IMR-90 (cell line): Measurements from ENCODE around the gene G6PC2. TPM values are rescaled to one million over a fixed set of nuclear protein-coding genes. Genes with fewer than 3 reads are reported as not detected.

Experiments used
- ATAC-seq: fragments of 200-7000 bp; cut with Tn5 transposase; 2 replicates; pipeline ENCODE4 v1.9.1; 2020; ENCODE audit warnings: low read depth, mild to moderate bottlenecking, moderate library complexity
- BruUV-seq: library from RNA; stranded (reverse); fragments of 400-500 nt; replicated peaks from 2 replicates; lab custom pipeline; 2021; lab: Mats Ljungman, UMichigan
- CTCF ChIA-PET: fragments of 300-600 bp; formaldehyde crosslinking; extraction: SDS; loops from one replicate; lab custom pipeline; 2021; ENCODE audit warnings: antibody characterized with exemption; lab: Yijun Ruan, JAX
- POLR2A ChIA-PET: fragments of 300-600 bp; sonication (Branson Sonifier 250); formaldehyde crosslinking; loops from one replicate; lab custom pipeline; 2022; ENCODE audit warnings: antibody characterized with exemption; ENCODE audit not compliant: unreplicated experiment; lab: Charles Lee
- DNase-seq: peaks from one replicate; pipeline ENCODE4 v3.0.0; 2013
- H2AFZ ChIP-seq: replicated peaks from 2 replicates; pipeline ENCODE3; 2013; ENCODE audit warnings: low read length, mild to moderate bottlenecking; ENCODE audit not compliant: poor library complexity
- H2AK5ac ChIP-seq: 2 replicates; pipeline ENCODE4 v1.6.1; 2013; ENCODE audit warnings: low read depth, low read length, inconsistent platforms
- H2AK9ac ChIP-seq: replicated peaks from 2 replicates; pipeline ENCODE3; 2013; ENCODE audit warnings: mild to moderate bottlenecking, low read depth, low read length, moderate library complexity; ENCODE audit not compliant: poor library complexity
- H2BK120ac ChIP-seq: 2 replicates; pipeline ENCODE4 v1.6.1; 2013; ENCODE audit warnings: low read depth, low read length, inconsistent platforms
- H2BK15ac ChIP-seq: 3 replicates; pipeline ENCODE4 v1.6.1; 2013; ENCODE audit warnings: low read depth, low read length, inconsistent platforms
- H2BK20ac ChIP-seq: 2 replicates; pipeline ENCODE4 v1.6.1; 2013; ENCODE audit warnings: low read depth, mild to moderate bottlenecking, inconsistent platforms, low read length, moderate library complexity
- H2BK5ac ChIP-seq: 2 replicates; pipeline ENCODE4 v1.6.1; 2013; ENCODE audit warnings: mild to moderate bottlenecking, low read depth, low read length, inconsistent platforms; ENCODE audit not compliant: poor library complexity, severe bottlenecking
- H3K14ac ChIP-seq: replicated peaks from 2 replicates; pipeline ENCODE4 v1.6.1; 2013; ENCODE audit warnings: low read depth, low read length, inconsistent platforms
- H3K18ac ChIP-seq: 2 replicates; pipeline ENCODE4 v1.6.1; 2013; ENCODE audit warnings: low read depth, low read length, control low read depth
- H3K23ac ChIP-seq: 2 replicates; pipeline ENCODE4 v1.6.1; 2013; ENCODE audit warnings: low read depth, low read length, inconsistent platforms
- H3K27ac ChIP-seq: 2 replicates; pipeline ENCODE4 v1.5.1; 2013; ENCODE audit warnings: mild to moderate bottlenecking, control low read depth, low read length; ENCODE audit not compliant: insufficient read depth
- H3K27me3 ChIP-seq: 2 replicates; pipeline ENCODE4 v1.6.1; 2013; ENCODE audit warnings: low read length; ENCODE audit not compliant: control insufficient read depth, insufficient read depth
- H3K36me3 ChIP-seq: 2 replicates; pipeline ENCODE4 v1.6.1; 2013; ENCODE audit warnings: low read length, mixed read lengths; ENCODE audit not compliant: control insufficient read depth, insufficient read depth
- H3K4ac ChIP-seq: 2 replicates; pipeline ENCODE4 v1.6.1; 2013; ENCODE audit warnings: low read depth, low read length, inconsistent platforms
- H3K4me1 ChIP-seq: 2 replicates; pipeline ENCODE4 v1.6.1; 2013; ENCODE audit warnings: low read length, mixed read lengths; ENCODE audit not compliant: control insufficient read depth, insufficient read depth
- H3K4me2 ChIP-seq: 2 replicates; pipeline ENCODE4 v1.6.1; 2013; ENCODE audit warnings: low read depth, mild to moderate bottlenecking, control low read depth, low read length, moderate library complexity
- H3K4me3 ChIP-seq: 2 replicates; pipeline ENCODE4 v1.5.1; 2013; ENCODE audit warnings: low read depth, mild to moderate bottlenecking, control low read depth, low read length, moderate library complexity; ENCODE audit not compliant: insufficient read depth
- H3K56ac ChIP-seq: 2 replicates; pipeline ENCODE4 v1.6.1; 2013; ENCODE audit warnings: low read length, inconsistent platforms; ENCODE audit not compliant: insufficient read depth; ENCODE audit errors: extremely low read depth
- H3K79me1 ChIP-seq, 2 experiments: 2 replicates each; pipeline ENCODE4 v1.6.1; 2013; ENCODE audit warnings: low read length in 2 of 2, inconsistent platforms in 1 of 2, low read depth in 1 of 2
- H3K9ac ChIP-seq: 2 replicates; pipeline ENCODE4 v1.6.1; 2013; ENCODE audit warnings: low read depth, low read length, control low read depth
- H3K9me1 ChIP-seq: 2 replicates; pipeline ENCODE4 v1.6.1; 2013; ENCODE audit warnings: low read length, inconsistent platforms; ENCODE audit not compliant: insufficient read depth
- H3K9me3 ChIP-seq: 2 replicates; pipeline ENCODE4 v1.6.1; 2013; ENCODE audit warnings: low read length; ENCODE audit not compliant: control insufficient read depth, insufficient read depth
- H4K20me1 ChIP-seq: 2 replicates; pipeline ENCODE4 v1.6.1; 2013; ENCODE audit warnings: low read length, inconsistent platforms; ENCODE audit not compliant: insufficient read depth
- H4K5ac ChIP-seq: 2 replicates; pipeline ENCODE4 v1.6.1; 2013; ENCODE audit warnings: mild to moderate bottlenecking, low read depth, low read length, control low read depth
- H4K8ac ChIP-seq, 2 experiments: 2 replicates each; pipeline ENCODE4 v1.6.1; 2013; ENCODE audit warnings: low read depth in 2 of 2, low read length in 2 of 2, control low read depth in 1 of 2, inconsistent platforms in 1 of 2
- H4K91ac ChIP-seq: 2 replicates; pipeline ENCODE4 v1.6.1; 2013; ENCODE audit warnings: low read depth, low read length, inconsistent platforms; ENCODE audit not compliant: insufficient read depth
- CEBPB ChIP-seq: IDR thresholded peaks from 2 replicates; pipeline ENCODE4 v1.6.1; 2012; ENCODE audit warnings: low read depth, low read length, improper control_type of control experiment
- CTCF ChIP-seq: conservative IDR thresholded peaks from 2 replicates; pipeline ENCODE4 v1.5.1; 2012; ENCODE audit warnings: mild to moderate bottlenecking, low read depth, low read length, improper control_type of control experiment
- ELK1 ChIP-seq: fragments of 150-350 bp; IDR thresholded peaks from 2 replicates; pipeline ENCODE4 v1.6.1; 2016; ENCODE audit warnings: low read depth, mild to moderate bottlenecking, low read length, moderate library complexity, borderline replicate concordance
- NFE2L2 ChIP-seq: fragments of 150-350 bp; IDR thresholded peaks from 2 replicates; pipeline ENCODE4 v1.6.1; 2016; ENCODE audit warnings: low read depth, mild to moderate bottlenecking, low read length
- RAD21 ChIP-seq: IDR thresholded peaks from 2 replicates; pipeline ENCODE4 v1.6.1; 2012; ENCODE audit warnings: low read length, improper control_type of control experiment
- SMC3 ChIP-seq: fragments of 150-350 bp; IDR thresholded peaks from 2 replicates; pipeline ENCODE4 v1.6.1; 2016; ENCODE audit warnings: low read depth, mild to moderate bottlenecking, antibody characterized with exemption, low read length, moderate library complexity
- USF2 ChIP-seq: fragments of 150-350 bp; IDR thresholded peaks from 2 replicates; pipeline ENCODE4 v1.6.1; 2017; ENCODE audit warnings: mild to moderate bottlenecking, antibody characterized with exemption, low read length, low read depth
- WGBS, 2 experiments: methylation state at CpG; one replicate each; pipeline versions ENCODE4 v1.1.5 to v1.1.7; 2013; ENCODE audit warnings: missing lambda C conversion rate in 2 of 2; ENCODE audit not compliant: insufficient read length in 1 of 2; ENCODE audit errors: extremely low coverage in 2 of 2; 5-methylcytosine and 5-hydroxymethylcytosine counted together
- dilution Hi-C: fragments of 300-500 bp; cut with HindIII; formaldehyde crosslinking; loops from one replicate; pipeline ENCODE4 v1.14.3; 2018; ENCODE audit warnings: low sequenced_read_pairs; ENCODE audit not compliant: unreplicated experiment
- in situ Hi-C: fragments of 300-500 bp; cut with MboI; formaldehyde crosslinking; loops from 3 replicates; pipeline ENCODE4 v1.14.3; 2019; ENCODE audit warnings: low sequenced_read_pairs, inconsistent platforms, mixed read lengths
- intact Hi-C: fragments of 100-400 bp; cut with micrococcal nuclease; formaldehyde crosslinking; loops from 2 replicates; pipeline ENCODE4 v1.10.0; 2022
- polyA plus RNA-seq, 3 experiments: library from polyadenylated mRNA; depleted of rRNA; stranded (reverse); fragments of >200 nt; gene quantifications; 2 replicates each; pipeline ENCODE4 v1.2.3, GENCODE V29; 2012; ENCODE audit warnings: low replicate concordance in 1 of 3
- total RNA-seq: library from RNA; depleted of rRNA; stranded (reverse); fragments of >200 nt; gene quantifications from 2 replicates; pipeline ENCODE4 v1.2.3, GENCODE V29; 2012

The G6PC2 gene
- total and polyA plus RNA-seq, 2 of the 4 experiments (the other 2 are of a cell fraction) = not detected

DNA sequence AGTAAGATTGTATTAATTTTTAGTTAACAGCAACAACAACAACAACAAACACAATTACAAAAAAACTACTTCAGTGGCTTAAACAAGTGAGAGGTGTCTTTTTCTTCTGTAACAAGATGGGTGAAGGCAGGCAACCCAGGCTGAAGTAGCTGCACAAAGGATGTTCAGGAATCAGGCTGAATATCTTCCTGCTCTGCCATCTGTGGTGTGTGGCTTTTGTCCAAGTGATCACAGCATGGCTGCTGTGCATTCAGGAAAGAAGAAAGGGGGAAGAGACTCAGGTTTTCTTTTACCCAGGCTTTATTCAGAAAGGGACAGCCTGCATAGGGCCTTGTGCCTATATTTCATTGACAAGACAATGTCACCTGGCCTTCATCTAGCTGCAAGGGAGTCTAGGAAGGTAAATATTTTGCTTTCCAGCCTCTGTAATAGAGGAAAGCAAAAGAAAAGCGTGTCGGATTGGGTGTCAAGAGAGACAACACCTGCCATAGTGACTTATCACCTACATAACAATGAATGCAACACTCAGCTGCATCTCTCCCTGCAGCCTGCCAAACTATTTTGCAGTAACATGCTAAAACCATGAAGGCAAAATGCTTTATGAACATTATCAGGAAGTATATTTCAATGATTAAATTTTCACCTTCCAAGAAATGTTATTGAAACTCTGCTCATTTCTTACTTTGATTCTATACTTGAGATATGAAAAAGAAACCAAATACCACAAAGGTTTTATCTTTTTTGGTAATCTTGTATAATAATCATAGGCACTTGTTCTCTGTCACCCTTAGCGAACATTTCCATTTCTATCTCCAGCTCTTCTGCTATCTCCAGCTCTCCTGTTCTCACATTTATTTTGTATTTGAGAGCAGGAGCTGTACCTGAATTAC is 14.6 kb downstream of the G6PC2 start:
- intact Hi-C loops = loop anchor here (10.0 kb wide), 1 partner anchor 781 kb away; no protein-coding TSS in a partner anchor
- CTCF ChIA-PET = interaction anchor here (1.2 kb wide), 1 partner anchor 144 kb away, joined by 3 read pairs; no protein-coding TSS in a partner anchor

More for the DNA sequence above, 14.6 kb downstream of the G6PC2 start:
- H3K9me3 ChIP-seq = no peaks in the 10 kb centered on the region
- H3K18ac ChIP-seq = no peak overlapping the region
- no peak overlapping the region for H4K5ac ChIP-seq
- H3K4me3 ChIP-seq = no peak overlapping the region
- TF ChIP-seq CEBPB (no peak), CTCF (no peak), NFE2L2 (no peak), USF2 (no peak), ELK1 (no peak), RAD21 (no peak), SMC3 (no peak)
- H4K91ac ChIP-seq = no peak overlapping the region
- no peaks in the 10 kb centered on the region for H3K9me1 ChIP-seq
- ATAC-seq = no peak
- POLR2A ChIA-PET = no interaction called here
- H3K9ac ChIP-seq = no peak overlapping the region
- dilution Hi-C loops = no loop called here
- H2BK5ac ChIP-seq = no peak overlapping the region
- no peaks in the 10 kb centered on the region for H3K79me1 ChIP-seq
- H2AK9ac ChIP-seq = no peak overlapping the region
- no CpG with 5 or more reads among the region's 3 CpGs for WGBS, 2 experiments
- in situ Hi-C loops = loop anchor here (5.0 kb wide), 2 partner anchors 138 to 568 kb away; no protein-coding TSS in a partner anchor
- H3K23ac ChIP-seq = no peak overlapping the region
- no TSS peak for BruUV-seq
- no peak overlapping the region for H3K27ac ChIP-seq
- no peak overlapping the region for H2AFZ ChIP-seq
- no peaks in the 10 kb centered on the region for H3K36me3 ChIP-seq
- no peak overlapping the region for H3K56ac ChIP-seq
- no peak overlapping the region for H3K14ac ChIP-seq
- H3K4me2 ChIP-seq = no peak overlapping the region
- H2BK15ac ChIP-seq = no peak overlapping the region
- H4K20me1 ChIP-seq = no peaks in the 10 kb centered on the region
- H3K4me1 ChIP-seq = no peaks in the 10 kb centered on the region
- no peak overlapping the region for H2BK20ac ChIP-seq
- H3K27me3 ChIP-seq = peaks cover 11% of the 10 kb centered on the region
- H4K8ac ChIP-seq = no peak overlapping the region
- H2AK5ac ChIP-seq = no peak overlapping the region
- no peak overlapping the region for H2BK120ac ChIP-seq
- no peak overlapping the region for H3K4ac ChIP-seq
- no peak for DNase-seq
